ENCODE results near the gene CBX1. TPM values are rescaled to one million over a fixed set of nuclear protein-coding genes. Genes with fewer than 3 reads are reported as not detected.
A peak's percentile ranks its signal among the peaks of the same experiment; 100 is the strongest.

Gene CBX1
- total and polyA plus RNA-seq, 2 of the 13 experiments (the other 11 are each of a cell fraction or from before 2014, with no cell fraction given) = 17.8 to 108 TPM

- TF ChIP-seq ZNF609 (CRISPR knock-in tag; IDR thresholded peaks at IDR 0.05; ENCODE audit: borderline replicate concordance) (0 out of 2 replicates have a peak, but pooled peaks have one; percentile 37), ZNF333 (CRISPR knock-in tag; IDR thresholded peaks at IDR 0.05; ENCODE audit: borderline replicate concordance) (no peak; the same call in 1 of the 2 replicates), ZNF768 (CRISPR knock-in tag; IDR thresholded peaks at IDR 0.05) (peak; percentile 65), SKIL (CRISPR knock-in tag; IDR thresholded peaks at IDR 0.05; ENCODE audit: borderline replicate concordance) (peak; percentile 40), ZNF350 (CRISPR knock-in tag; IDR thresholded peaks at IDR 0.05; ENCODE audit: borderline replicate concordance, low read depth) (peak; percentile 84; the same call in 1 of the 2 replicates), ATF2 (CRISPR knock-in tag; IDR thresholded peaks at IDR 0.05) (peak; percentile 74; the same call in 1 of the 2 replicates)
These were observed at the start of gene CBX1 (continued) for GRCh38 chr17:48101012-48101720.
